HUES6 (cell line): Measurements from ENCODE around the gene RPL18A.

ENCODE experiments used
- H3K27ac ChIP-seq: 2 replicates; pipeline ENCODE4 v1.7.0; 2013; ENCODE audit warnings: low read depth, mild to moderate bottlenecking, low read length, inconsistent platforms
- H3K27me3 ChIP-seq: 2 replicates; pipeline ENCODE4 v1.6.1; 2013; ENCODE audit warnings: low read length; ENCODE audit not compliant: control insufficient read depth, insufficient read depth
- H3K36me3 ChIP-seq: 2 replicates; pipeline ENCODE4 v1.6.1; 2013; ENCODE audit warnings: low read length; ENCODE audit not compliant: control insufficient read depth, insufficient read depth
- H3K4me1 ChIP-seq: 2 replicates; pipeline ENCODE4 v1.6.1; 2013; ENCODE audit warnings: low read length; ENCODE audit not compliant: control insufficient read depth, insufficient read depth
- H3K4me3 ChIP-seq: 2 replicates; pipeline ENCODE4 v1.5.1; 2013; ENCODE audit warnings: low read depth, low read length
- H3K9ac ChIP-seq: one replicate; pipeline ENCODE4 v1.6.1; 2013; ENCODE audit warnings: mild to moderate bottlenecking, low read length
- H3K9me3 ChIP-seq: 2 replicates; pipeline ENCODE4 v1.6.1; 2013; ENCODE audit warnings: low read depth, low read length; ENCODE audit not compliant: control insufficient read depth, insufficient read depth

Gene RPL18A

DNA sequence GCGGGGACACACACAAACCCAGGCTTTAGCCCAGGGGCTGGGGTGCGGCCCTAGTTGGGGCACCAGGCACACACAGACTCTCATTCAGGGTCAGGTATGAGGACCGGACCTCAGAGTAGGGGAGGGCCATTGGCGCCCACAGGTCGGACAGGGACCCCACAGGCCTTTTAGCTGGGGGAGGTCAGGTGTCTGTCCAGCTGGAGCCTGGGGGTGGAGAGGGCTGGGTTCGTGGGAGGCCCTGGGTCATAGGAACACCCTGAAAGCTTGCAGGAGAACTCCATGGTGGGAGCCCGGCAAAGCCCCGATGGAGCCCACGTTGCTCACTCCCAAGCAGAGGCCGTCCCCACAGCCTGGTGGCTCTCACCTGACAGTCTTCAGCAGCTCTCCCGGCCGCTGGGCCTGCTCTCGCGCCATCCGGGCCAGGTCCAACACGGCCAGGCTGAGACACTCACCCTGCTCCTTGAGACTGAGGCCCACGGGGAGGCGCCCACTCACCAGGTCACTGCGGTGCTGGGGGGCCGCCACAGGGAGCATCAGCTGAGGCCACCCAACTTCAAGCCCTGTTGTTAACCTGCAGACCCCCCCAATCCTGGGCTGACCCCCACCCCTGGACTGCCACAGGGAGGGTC is 16.9 kb upstream of the RPL18A start:
- Histone ChIP-seq H3K4me3 (peak overlapping the region; percentile 67), H3K9me3 (no peaks in the 10 kb centered on the region), H3K36me3 (no peaks in the 10 kb centered on the region), H3K9ac (no peak overlapping the region), H3K27ac (0 out of 2 replicates have a peak overlapping the region, but pooled peaks have one; percentile 20), H3K27me3 (peaks cover 38% of the 10 kb centered on the region), H3K4me1 (peaks cover 10% of the 10 kb centered on the region; the same call in 1 of the 2 replicates)

DNA sequence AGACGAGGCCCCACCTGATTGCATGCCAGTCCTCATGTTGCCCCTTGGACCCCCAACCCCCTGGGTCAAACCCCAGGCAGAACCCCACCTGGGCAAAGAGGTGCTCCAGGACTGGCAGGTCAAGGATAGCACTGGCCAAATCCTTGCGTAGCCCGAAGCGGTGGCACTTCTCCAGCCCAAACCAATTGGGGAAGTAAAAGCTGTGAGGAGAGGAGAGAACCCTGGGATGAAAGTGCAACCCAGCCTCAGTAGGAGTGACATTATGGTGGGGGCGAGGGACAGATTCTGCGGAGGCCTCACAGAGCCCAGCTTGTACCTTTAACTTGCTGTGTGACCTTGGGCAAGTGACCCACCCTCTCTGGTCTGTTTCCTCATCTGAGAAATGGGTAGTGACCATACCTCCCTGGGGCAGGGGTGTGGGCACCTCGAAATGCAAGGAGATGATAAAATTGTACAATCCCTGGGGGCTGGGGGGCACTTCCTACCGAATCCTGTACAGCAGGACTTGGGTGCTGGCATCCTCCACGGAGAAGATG is 16.4 kb upstream of the RPL18A start:
- Histone ChIP-seq H3K27ac (no peak overlapping the region), H3K36me3 (no peaks in the 10 kb centered on the region), H3K9me3 (no peaks in the 10 kb centered on the region), H3K4me3 (no peak overlapping the region), H3K27me3 (peaks cover 43% of the 10 kb centered on the region), H3K4me1 (peaks cover 15% of the 10 kb centered on the region; the same call in 1 of the 2 replicates), H3K9ac (no peak overlapping the region)

- H3K9ac ChIP-seq = no peak overlapping the region
- peaks cover 43% of the 10 kb centered on the region for H3K27me3 ChIP-seq
- no peaks in the 10 kb centered on the region for H3K36me3 ChIP-seq
- no peak overlapping the region for H3K27ac ChIP-seq
- no peaks in the 10 kb centered on the region for H3K9me3 ChIP-seq
- H3K4me1 ChIP-seq = peaks cover 15% of the 10 kb centered on the region; the same call in 1 of the 2 replicates
- no peak overlapping the region for H3K4me3 ChIP-seq
These were observed 15.7 kb upstream of the RPL18A start for GRCh38 chr19:17843908-17844490.

GRCh38 chr19:17846146-17846545 is 13.6 kb upstream of the RPL18A start:
- no peak overlapping the region for H3K27ac ChIP-seq
- no peaks in the 10 kb centered on the region for H3K36me3 ChIP-seq
- H3K9me3 ChIP-seq = no peaks in the 10 kb centered on the region
- no peak overlapping the region for H3K4me3 ChIP-seq
- H3K27me3 ChIP-seq = peaks cover 26% of the 10 kb centered on the region
- H3K9ac ChIP-seq = no peak overlapping the region
- H3K4me1 ChIP-seq = peaks cover 16% of the 10 kb centered on the region; the same call in 1 of the 2 replicates

GRCh38 chr19:17847538-17848366 is 12.0 kb upstream of the RPL18A start, which contains the start of gene JAK3:
Gene JAK3, minus strand, starts transcription at chr19:17847982. Its CDS starts 3,565 bp downstream, at chr19:17844417.
- Histone ChIP-seq H3K9ac (no peak within 1 kb of the TSS), H3K36me3 (no peaks in the 10 kb centered on the region), H3K9me3 (no peaks in the 10 kb centered on the region), H3K27ac (no peak within 1 kb of the TSS), H3K27me3 (peaks cover 18% of the 10 kb centered on the region), H3K4me1 (peaks cover 11% of the 10 kb centered on the region; the same call in 1 of the 2 replicates), H3K4me3 (peak within 1 kb of the TSS; percentile 34)

- Histone ChIP-seq H3K9me3 (no peaks in the 10 kb centered on the region), H3K9ac (no peak overlapping the region), H3K36me3 (no peaks in the 10 kb centered on the region), H3K27ac (no peak overlapping the region), H3K27me3 (peaks cover 8% of the 10 kb centered on the region), H3K4me3 (no peak overlapping the region), H3K4me1 (peaks cover 8% of the 10 kb centered on the region; the same call in 1 of the 2 replicates)
These were observed 11.0 kb upstream of the RPL18A start for GRCh38 chr19:17848595-17849292.

DNA sequence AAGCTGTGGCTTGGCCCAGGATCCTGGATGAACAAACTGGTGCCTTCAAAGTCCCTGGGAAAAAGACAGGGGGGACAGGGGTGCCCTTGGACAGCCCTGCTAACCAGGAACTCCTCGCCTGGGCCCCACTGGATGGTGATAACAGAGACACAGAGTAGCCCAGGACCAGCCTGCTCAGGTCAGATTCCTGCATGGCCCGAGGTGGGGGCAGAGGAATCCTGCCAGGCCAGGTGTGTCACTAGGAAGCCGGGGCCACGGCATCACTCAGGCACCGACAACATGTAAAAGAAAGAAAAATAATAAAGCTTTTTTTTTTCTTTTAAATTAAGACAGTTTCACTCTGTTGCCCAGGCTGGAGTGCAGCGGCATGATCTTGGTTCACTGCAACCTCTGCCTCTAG is 5.6 kb upstream of the RPL18A start:
- no peak overlapping the region for H3K9ac ChIP-seq
- peaks cover 4% of the 10 kb centered on the region; the same call in 1 of the 2 replicates for H3K4me1 ChIP-seq
- no peaks in the 10 kb centered on the region for H3K36me3 ChIP-seq
- H3K27ac ChIP-seq = no peak overlapping the region
- no peaks in the 10 kb centered on the region for H3K9me3 ChIP-seq
- H3K4me3 ChIP-seq = no peak overlapping the region
- H3K27me3 ChIP-seq = no peaks in the 10 kb centered on the region

DNA sequence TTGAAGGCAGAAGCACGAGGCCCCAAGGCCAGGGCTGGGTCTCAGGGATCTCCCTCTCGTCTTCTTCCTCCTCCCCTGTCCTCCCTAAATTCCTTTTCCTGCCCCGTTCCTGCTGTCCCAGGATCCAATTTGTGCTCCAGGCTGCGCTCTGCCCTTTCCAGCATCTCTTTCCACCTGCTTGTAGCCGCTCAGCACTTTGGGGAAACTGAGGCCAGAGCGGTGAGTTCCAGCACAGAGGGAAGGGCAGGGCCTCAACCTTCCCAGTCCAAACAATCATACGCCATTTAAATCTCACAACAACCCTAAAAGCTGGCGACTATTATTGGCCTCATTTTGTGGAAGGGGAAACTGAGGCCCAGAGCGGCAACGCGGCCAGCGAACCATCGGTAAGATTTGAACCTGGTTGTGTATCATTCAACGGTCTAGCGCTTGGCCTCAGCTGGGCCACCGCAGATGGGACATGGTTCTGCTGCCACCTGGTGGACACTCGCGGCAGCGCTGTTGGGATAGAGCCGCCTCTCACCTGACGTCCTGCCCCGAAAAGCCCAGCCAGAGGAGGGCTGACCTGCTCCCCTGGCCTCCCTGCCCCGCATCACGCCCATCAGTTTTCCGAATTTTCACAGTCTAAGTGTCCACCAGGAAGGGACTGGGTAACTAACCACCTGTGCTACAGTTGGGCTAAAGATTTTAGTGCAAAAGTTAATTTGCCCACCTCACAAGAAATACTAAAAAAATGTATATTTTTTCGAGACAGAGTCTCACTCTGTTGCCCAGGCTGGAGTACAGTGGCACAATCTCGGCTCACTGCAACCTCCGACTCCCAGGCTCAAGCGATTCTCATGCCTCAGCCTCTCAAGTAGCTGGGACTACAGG is 4.2 kb upstream of the RPL18A start:
- Histone ChIP-seq H3K4me1 (peaks cover 1% of the 10 kb centered on the region; the same call in 1 of the 2 replicates), H3K27ac (no peak overlapping the region), H3K9me3 (no peaks in the 10 kb centered on the region), H3K36me3 (peaks cover 6% of the 10 kb centered on the region), H3K9ac (no peak overlapping the region), H3K4me3 (no peak overlapping the region), H3K27me3 (no peaks in the 10 kb centered on the region)

DNA sequence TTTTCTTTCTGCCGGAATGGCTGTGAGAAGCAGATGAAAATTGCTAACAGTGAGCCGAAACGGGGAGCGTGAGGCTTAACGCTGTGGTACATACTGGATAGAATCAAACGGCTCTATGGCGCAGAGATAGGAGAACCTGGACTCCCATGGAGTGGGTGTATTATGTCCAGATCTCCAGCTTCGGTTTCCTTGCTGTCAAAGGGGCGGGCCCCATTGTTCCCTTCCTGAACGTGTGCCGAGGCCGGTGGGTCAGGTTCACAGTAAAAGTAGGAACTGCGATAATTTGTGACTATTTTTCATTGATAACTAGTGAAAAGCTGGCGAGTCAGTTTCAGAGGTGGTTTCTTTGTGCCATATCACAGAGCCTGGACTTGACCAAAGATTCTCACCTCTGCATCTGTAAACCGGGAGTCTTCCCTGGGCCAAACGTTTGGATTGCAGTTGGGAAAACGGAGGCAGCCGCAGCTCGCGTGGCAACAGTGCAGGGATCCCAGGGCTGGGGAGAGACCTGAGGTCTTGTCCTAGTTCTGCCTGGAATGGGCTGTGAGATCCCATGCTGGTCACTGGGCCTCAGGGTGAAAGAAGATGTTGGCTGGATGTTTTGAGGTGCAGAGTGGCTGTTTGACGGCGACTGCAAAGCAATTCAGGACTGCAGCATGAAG is 752 bp downstream of the RPL18A start:
- Histone ChIP-seq H3K36me3 (peaks cover 51% of the 10 kb centered on the region), H3K4me1 (peaks cover 4% of the 10 kb centered on the region; the same call in 1 of the 2 replicates), H3K27ac (peak overlapping the region; percentile 93), H3K27me3 (no peaks in the 10 kb centered on the region), H3K9ac (peak overlapping the region; percentile 99), H3K4me3 (peak overlapping the region; percentile 99), H3K9me3 (no peaks in the 10 kb centered on the region)
